Esophagus squamous epithelium (tissue), 4 donors: ENCODE results near the gene NTN5.

Experiments
- CTCF ChIP-seq, 6 experiments: fragments of 450-650 bp in 4 of 6; fragments of 200-600 bp in 2 of 6; sonication (generic) in 2 of 6; IDR thresholded peaks; one replicate each; pipeline ENCODE4 v1.5.1; 2016 to 2019; ENCODE audit warnings: antibody characterized with exemption in 6 of 6, mild to moderate bottlenecking in 4 of 6, moderate library complexity in 4 of 6
- POLR2A ChIP-seq, 4 donors: fragments of 450-650 bp; IDR thresholded peaks; one replicate each; pipeline ENCODE4 v1.6.1; 2017; ENCODE audit warnings: antibody characterized with exemption in 4 of 4, mild to moderate bottlenecking in 4 of 4, moderate library complexity in 3 of 4

- no peak for TF ChIP-seq POLR2A (IDR thresholded peaks at IDR 0.05)
- no peak for TF ChIP-seq CTCF (IDR thresholded peaks at IDR 0.05)
These were observed 15.9 kb downstream of the NTN5 start for GRCh38 chr19:48656840-48657474.
